ENCODE results near the gene DDIT3.

DNA sequence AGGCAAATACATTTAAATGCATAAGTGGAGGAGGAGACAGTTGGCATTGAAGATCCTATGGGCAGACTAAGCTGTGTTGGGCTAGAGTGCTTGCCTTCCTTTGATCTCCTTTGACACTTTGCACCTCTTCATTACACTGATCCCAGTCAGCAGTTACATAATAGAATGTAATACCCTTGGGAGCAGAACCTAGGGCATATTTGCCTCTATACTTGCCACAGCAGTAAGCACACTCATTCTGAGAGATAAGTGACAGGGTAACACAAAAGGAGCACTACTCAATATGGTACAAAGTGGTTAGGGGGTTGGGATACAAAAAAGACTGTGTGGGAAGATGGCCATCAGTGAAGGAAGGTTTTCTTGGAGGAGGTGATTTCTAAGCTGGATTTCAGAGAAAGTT lies 23.5 kb downstream of the DDIT3 start:
- TF ChIP-seq, protein P1, sequence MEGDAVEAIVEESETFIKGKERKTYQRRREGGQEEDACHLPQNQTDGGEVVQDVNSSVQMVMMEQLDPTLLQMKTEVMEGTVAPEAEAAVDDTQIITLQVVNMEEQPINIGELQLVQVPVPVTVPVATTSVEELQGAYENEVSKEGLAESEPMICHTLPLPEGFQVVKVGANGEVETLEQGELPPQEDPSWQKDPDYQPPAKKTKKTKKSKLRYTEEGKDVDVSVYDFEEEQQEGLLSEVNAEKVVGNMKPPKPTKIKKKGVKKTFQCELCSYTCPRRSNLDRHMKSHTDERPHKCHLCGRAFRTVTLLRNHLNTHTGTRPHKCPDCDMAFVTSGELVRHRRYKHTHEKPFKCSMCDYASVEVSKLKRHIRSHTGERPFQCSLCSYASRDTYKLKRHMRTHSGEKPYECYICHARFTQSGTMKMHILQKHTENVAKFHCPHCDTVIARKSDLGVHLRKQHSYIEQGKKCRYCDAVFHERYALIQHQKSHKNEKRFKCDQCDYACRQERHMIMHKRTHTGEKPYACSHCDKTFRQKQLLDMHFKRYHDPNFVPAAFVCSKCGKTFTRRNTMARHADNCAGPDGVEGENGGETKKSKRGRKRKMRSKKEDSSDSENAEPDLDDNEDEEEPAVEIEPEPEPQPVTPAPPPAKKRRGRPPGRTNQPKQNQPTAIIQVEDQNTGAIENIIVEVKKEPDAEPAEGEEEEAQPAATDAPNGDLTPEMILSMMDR (conservative IDR thresholded peaks at IDR 0.05; ENCODE audit: low read depth, low read length) = no peak
- TF ChIP-seq EZH2 (IDR thresholded peaks at IDR 0.05; ENCODE audit: borderline replicate concordance, low read depth, low read length, poor library complexity, severe bottlenecking) = no peak
